ENCODE results near the gene DNAJB2.

DNA sequence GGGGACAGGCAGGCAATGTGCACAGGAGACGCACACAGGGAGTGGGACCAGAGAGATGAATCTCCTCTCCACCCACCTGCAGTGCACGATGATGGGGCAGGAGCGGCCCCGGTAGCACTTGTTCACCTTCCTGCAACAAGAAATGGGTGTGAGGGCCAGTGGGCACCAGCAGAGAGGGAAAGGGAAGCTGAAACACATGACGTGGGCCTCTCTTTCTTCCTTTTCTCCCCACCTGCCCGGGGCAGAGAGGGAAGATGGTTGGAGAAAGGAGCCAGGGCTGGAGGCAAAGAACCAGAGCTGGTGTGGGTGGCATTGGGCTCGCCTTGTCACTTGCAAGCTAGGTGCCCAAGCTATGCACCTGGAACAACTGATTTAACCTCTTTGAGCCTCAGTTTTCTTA, 12.2 kb downstream of the DNAJB2 start:
- TF ChIP-seq POLR2A (IDR thresholded peaks at IDR 0.05): no peak
- TF ChIP-seq, protein P1, sequence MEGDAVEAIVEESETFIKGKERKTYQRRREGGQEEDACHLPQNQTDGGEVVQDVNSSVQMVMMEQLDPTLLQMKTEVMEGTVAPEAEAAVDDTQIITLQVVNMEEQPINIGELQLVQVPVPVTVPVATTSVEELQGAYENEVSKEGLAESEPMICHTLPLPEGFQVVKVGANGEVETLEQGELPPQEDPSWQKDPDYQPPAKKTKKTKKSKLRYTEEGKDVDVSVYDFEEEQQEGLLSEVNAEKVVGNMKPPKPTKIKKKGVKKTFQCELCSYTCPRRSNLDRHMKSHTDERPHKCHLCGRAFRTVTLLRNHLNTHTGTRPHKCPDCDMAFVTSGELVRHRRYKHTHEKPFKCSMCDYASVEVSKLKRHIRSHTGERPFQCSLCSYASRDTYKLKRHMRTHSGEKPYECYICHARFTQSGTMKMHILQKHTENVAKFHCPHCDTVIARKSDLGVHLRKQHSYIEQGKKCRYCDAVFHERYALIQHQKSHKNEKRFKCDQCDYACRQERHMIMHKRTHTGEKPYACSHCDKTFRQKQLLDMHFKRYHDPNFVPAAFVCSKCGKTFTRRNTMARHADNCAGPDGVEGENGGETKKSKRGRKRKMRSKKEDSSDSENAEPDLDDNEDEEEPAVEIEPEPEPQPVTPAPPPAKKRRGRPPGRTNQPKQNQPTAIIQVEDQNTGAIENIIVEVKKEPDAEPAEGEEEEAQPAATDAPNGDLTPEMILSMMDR (IDR thresholded peaks at IDR 0.05): no peak
